GM15510 (cell line): ENCODE results near the gene CPB2.
A peak's percentile ranks its signal among the peaks of the same experiment; 100 is the strongest.

Source experiments
- POLR2A ChIP-seq: IDR thresholded peaks from 3 replicates; pipeline ENCODE4 v1.6.1; 2011; ENCODE audit warnings: borderline replicate concordance; ENCODE audit not compliant: insufficient read length; ENCODE audit errors: extremely low read depth

CPB2 gene

GRCh38 chr13:46134961-46135522 lies 30.2 kb upstream of the CPB2 start:
- no peak for TF ChIP-seq POLR2A

- TF ChIP-seq POLR2A, result no peak
Measured at GRCh38 chr13:46134494-46134893, 29.7 kb upstream of the CPB2 start.

GRCh38 chr13:46132109-46132508 lies 27.3 kb upstream of the CPB2 start:
- no peak for TF ChIP-seq POLR2A

GRCh38 chr13:46131705-46132104 lies 26.9 kb upstream of the CPB2 start:
- TF ChIP-seq POLR2A, result no peak

GRCh38 chr13:46129955-46130618 lies 25.3 kb upstream of the CPB2 start:
- no peak for TF ChIP-seq POLR2A

GRCh38 chr13:46129124-46129523 lies 24.3 kb upstream of the CPB2 start:
- no peak for TF ChIP-seq POLR2A

- no peak for TF ChIP-seq POLR2A
Measured at GRCh38 chr13:46127358-46128023, 22.7 kb upstream of the CPB2 start.

GRCh38 chr13:46126552-46127357 lies 21.9 kb upstream of the CPB2 start:
- peak; percentile 22 for TF ChIP-seq POLR2A

- no peak for TF ChIP-seq POLR2A
Measured at GRCh38 chr13:46126056-46126455, 21.2 kb upstream of the CPB2 start.

GRCh38 chr13:46124967-46125933 lies 20.4 kb upstream of the CPB2 start:
- peak; percentile 42 for TF ChIP-seq POLR2A

GRCh38 chr13:46124531-46124966 lies 19.7 kb upstream of the CPB2 start:
- peak; percentile 42 for TF ChIP-seq POLR2A

- no peak for TF ChIP-seq POLR2A
Measured at GRCh38 chr13:46122304-46122703, 17.5 kb upstream of the CPB2 start.

- TF ChIP-seq POLR2A, result no peak
Measured at GRCh38 chr13:46121597-46122163, 16.8 kb upstream of the CPB2 start.

- no peak for TF ChIP-seq POLR2A
Measured at GRCh38 chr13:46121033-46121432, 16.2 kb upstream of the CPB2 start.
